ENCODE measurements around the gene ZNF423. TPM values are rescaled to one million over a fixed set of nuclear protein-coding genes. Genes with fewer than 3 reads are reported as not detected.

ZNF423 gene
- total RNA-seq, 1 experiment from 2014 or later, result 0.49 TPM

- H3K27me3 ChIP-seq (ENCODE audit: control insufficient read depth, insufficient read depth, low read length), result no peaks in the 10 kb centered on the region
- H3K36me3 ChIP-seq (ENCODE audit: control insufficient read depth, insufficient read depth, low read length), result no peaks in the 10 kb centered on the region
- H3K4me3 ChIP-seq (ENCODE audit: low read depth in 2 of 2, low read length in 2 of 2), result no peak overlapping the region
- no peak overlapping the region for H3K27ac ChIP-seq (ENCODE audit: low read length)
- no peaks in the 10 kb centered on the region for H3K4me1 ChIP-seq (ENCODE audit: control insufficient read depth, insufficient read depth, low read length)
- intact Hi-C loops (cut with micrococcal nuclease; ENCODE audit: unreplicated experiment), result no loop called here
- ChIA-PET CTCF (interaction anchor here (0.6 kb wide), 1 partner anchor 142 kb away, joined by 3 read pairs; no protein-coding TSS in a partner anchor), POLR2A (interaction anchor here (0.7 kb wide), 1 partner anchor 12 kb away, joined by 5 read pairs; no protein-coding TSS in a partner anchor)
- no peak for TF ChIP-seq SIN3A (IDR thresholded peaks at IDR 0.05; ENCODE audit: borderline replicate concordance, insufficient read depth, low read depth, low read length)
- TF ChIP-seq TCF7L2 (IDR thresholded peaks at IDR 0.05; ENCODE audit: low read depth, low read length), result no peak
- no peak for TF ChIP-seq POLR2AphosphoS5 (IDR thresholded peaks at IDR 0.05; ENCODE audit: low read depth, low read length)
- TF ChIP-seq CTCF (IDR thresholded peaks at IDR 0.05), result no peak
- no peak for TF ChIP-seq REST (IDR thresholded peaks at IDR 0.05; ENCODE audit: insufficient read depth in 1 of 2, low read depth in 2 of 2, low read length in 1 of 2)
- DNase-seq (ENCODE audit: low read depth, low spot score) (no peak), ATAC-seq (no peak)
- BruUV-seq (replicated peaks), result no TSS peak
- no peaks in the 10 kb centered on the region for H3K9me3 ChIP-seq (ENCODE audit: control insufficient read depth, insufficient read depth, low read depth, low read length)
- in situ Hi-C loops (cut with HindIII; ENCODE audit: low pct_unique_long_range_greater_than_20kb, low sequenced_read_pairs), result no loop called here
These were observed 190.3 kb downstream of the ZNF423 start for GRCh38 chr16:49665482-49666230.

- ATAC-seq (no peak), DNase-seq (ENCODE audit: low read depth, low spot score) (no peak)
- Histone ChIP-seq H3K4me3 (ENCODE audit: low read depth in 2 of 2, low read length in 2 of 2) (no peak overlapping the region), H3K9me3 (ENCODE audit: control insufficient read depth, insufficient read depth, low read depth, low read length) (no peaks in the 10 kb centered on the region), H3K36me3 (ENCODE audit: control insufficient read depth, insufficient read depth, low read length) (no peaks in the 10 kb centered on the region), H3K4me1 (ENCODE audit: control insufficient read depth, insufficient read depth, low read length) (no peaks in the 10 kb centered on the region), H3K27ac (ENCODE audit: low read length) (no peak overlapping the region), H3K27me3 (ENCODE audit: control insufficient read depth, insufficient read depth, low read length) (no peaks in the 10 kb centered on the region)
- TF ChIP-seq POLR2AphosphoS5 (IDR thresholded peaks at IDR 0.05; ENCODE audit: low read depth, low read length), result no peak
- TF ChIP-seq CTCF (IDR thresholded peaks at IDR 0.05), result no peak
- no TSS peak for BruUV-seq (replicated peaks)
- in situ Hi-C loops (cut with HindIII; ENCODE audit: low pct_unique_long_range_greater_than_20kb, low sequenced_read_pairs), result no loop called here
- intact Hi-C loops (cut with micrococcal nuclease; ENCODE audit: unreplicated experiment), result no loop called here
- CTCF ChIA-PET, result no interaction called here
- POLR2A ChIA-PET, result no interaction called here
These were observed 191.4 kb downstream of the ZNF423 start for GRCh38 chr16:49664221-49665215.
